Measurements from ENCODE around the gene HELZ.
"Not testable (repeated sequence)": the region's sequence is repeated elsewhere in the genome, so short reads cannot be mapped to it uniquely, and the experiment has no call there.

Gene HELZ

GRCh38 chr17:67049025-67049739 lies 195.8 kb downstream of the HELZ start:
- Mint-ChIP-seq H3K9me3 (peaks cover 19% of the 10 kb centered on the region), H3K27ac (no peak overlapping the region), H3K4me3 (no peak overlapping the region), H3K27me3 (ENCODE audit: low read depth) (peaks cover 3% of the 10 kb centered on the region), H3K4me1 (ENCODE audit: low read depth) (no peaks in the 10 kb centered on the region), H3K36me3 (ENCODE audit: low read depth) (no peaks in the 10 kb centered on the region)
- DNase-seq (ENCODE audit: low spot score) = no peak

- no peak overlapping the region for H3K27ac Mint-ChIP-seq
- no peaks in the 10 kb centered on the region for H3K36me3 Mint-ChIP-seq (ENCODE audit: low read depth)
- peaks cover 19% of the 10 kb centered on the region for H3K9me3 Mint-ChIP-seq
- no peak for DNase-seq (ENCODE audit: low spot score)
- H3K4me3 Mint-ChIP-seq = no peak overlapping the region
- H3K4me1 Mint-ChIP-seq (ENCODE audit: low read depth) = no peaks in the 10 kb centered on the region
- H3K27me3 Mint-ChIP-seq (ENCODE audit: low read depth) = peaks cover 3% of the 10 kb centered on the region
Measured at GRCh38 chr17:67047382-67047781, 197.6 kb downstream of the HELZ start.

- Mint-ChIP-seq H3K4me3 (no peak overlapping the region), H3K27ac (no peak overlapping the region), H3K9me3 (peaks cover 19% of the 10 kb centered on the region), H3K36me3 (ENCODE audit: low read depth) (no peaks in the 10 kb centered on the region), H3K27me3 (ENCODE audit: low read depth) (peaks cover 3% of the 10 kb centered on the region), H3K4me1 (ENCODE audit: low read depth) (no peaks in the 10 kb centered on the region)
- DNase-seq (ENCODE audit: low spot score) = no peak
Measured at GRCh38 chr17:67046398-67046797, 198.6 kb downstream of the HELZ start.

GRCh38 chr17:67044940-67045339 lies 200.1 kb downstream of the HELZ start:
- peaks cover 3% of the 10 kb centered on the region for H3K27me3 Mint-ChIP-seq (ENCODE audit: low read depth)
- peaks cover 19% of the 10 kb centered on the region for H3K9me3 Mint-ChIP-seq
- no peaks in the 10 kb centered on the region for H3K4me1 Mint-ChIP-seq (ENCODE audit: low read depth)
- H3K27ac Mint-ChIP-seq = no peak overlapping the region
- H3K4me3 Mint-ChIP-seq = no peak overlapping the region
- H3K36me3 Mint-ChIP-seq (ENCODE audit: low read depth) = no peaks in the 10 kb centered on the region
- DNase-seq (ENCODE audit: low spot score) = no peak

- Mint-ChIP-seq H3K36me3 (ENCODE audit: low read depth) (no peaks in the 10 kb centered on the region), H3K4me1 (ENCODE audit: low read depth) (no peaks in the 10 kb centered on the region), H3K4me3 (no peak within 1 kb of the TSS), H3K9me3 (peaks cover 15% of the 10 kb centered on the region), H3K27me3 (ENCODE audit: low read depth) (peaks cover 3% of the 10 kb centered on the region), H3K27ac (no peak within 1 kb of the TSS)
- no peak for DNase-seq (ENCODE audit: low spot score)
Measured at GRCh38 chr17:67044016-67044772, 200.8 kb downstream of the HELZ start, which contains the start of gene CACNG1. TSS of gene CACNG1 (plus strand) at chr17:67044554. CDS start at chr17:67044661, 107 bp downstream.

- no peaks in the 10 kb centered on the region for H3K4me1 Mint-ChIP-seq (ENCODE audit: low read depth)
- H3K27me3 Mint-ChIP-seq (ENCODE audit: low read depth) = peaks cover 6% of the 10 kb centered on the region
- peaks cover 6% of the 10 kb centered on the region for H3K9me3 Mint-ChIP-seq
- no peak overlapping the region for H3K27ac Mint-ChIP-seq
- no peaks in the 10 kb centered on the region for H3K36me3 Mint-ChIP-seq (ENCODE audit: low read depth)
- no peak overlapping the region for H3K4me3 Mint-ChIP-seq
- DNase-seq (ENCODE audit: low spot score) = no peak
Measured at GRCh38 chr17:67043283-67043682, 201.7 kb downstream of the HELZ start.

GRCh38 chr17:67041941-67042899 lies 202.8 kb downstream of the HELZ start:
- no peak overlapping the region for H3K27ac Mint-ChIP-seq
- no peak for DNase-seq (ENCODE audit: low spot score)
- H3K4me3 Mint-ChIP-seq = no peak overlapping the region
- H3K9me3 Mint-ChIP-seq = no peaks in the 10 kb centered on the region
- no peaks in the 10 kb centered on the region for H3K4me1 Mint-ChIP-seq (ENCODE audit: low read depth)
- peaks cover 3% of the 10 kb centered on the region for H3K27me3 Mint-ChIP-seq (ENCODE audit: low read depth)
- no peaks in the 10 kb centered on the region for H3K36me3 Mint-ChIP-seq (ENCODE audit: low read depth)

GRCh38 chr17:67041531-67041930 lies 203.5 kb downstream of the HELZ start:
- H3K27ac Mint-ChIP-seq = no peak overlapping the region
- no peak for DNase-seq (ENCODE audit: low spot score)
- H3K9me3 Mint-ChIP-seq = no peaks in the 10 kb centered on the region
- no peak overlapping the region for H3K4me3 Mint-ChIP-seq
- H3K27me3 Mint-ChIP-seq (ENCODE audit: low read depth) = peaks cover 3% of the 10 kb centered on the region
- H3K36me3 Mint-ChIP-seq (ENCODE audit: low read depth) = no peaks in the 10 kb centered on the region
- H3K4me1 Mint-ChIP-seq (ENCODE audit: low read depth) = no peaks in the 10 kb centered on the region

GRCh38 chr17:67041119-67041518 lies 203.9 kb downstream of the HELZ start:
- H3K27me3 Mint-ChIP-seq (ENCODE audit: low read depth); DNase-seq (ENCODE audit: low spot score); H3K36me3 Mint-ChIP-seq (ENCODE audit: low read depth); H3K9me3 Mint-ChIP-seq; H3K27ac Mint-ChIP-seq; H3K4me1 Mint-ChIP-seq (ENCODE audit: low read depth); H3K4me3 Mint-ChIP-seq: not testable (repeated sequence)

GRCh38 chr17:67040652-67041051 lies 204.3 kb downstream of the HELZ start:
- no peak overlapping the region for H3K4me3 Mint-ChIP-seq
- H3K4me1 Mint-ChIP-seq (ENCODE audit: low read depth) = no peaks in the 10 kb centered on the region
- no peaks in the 10 kb centered on the region for H3K9me3 Mint-ChIP-seq
- no peaks in the 10 kb centered on the region for H3K36me3 Mint-ChIP-seq (ENCODE audit: low read depth)
- DNase-seq (ENCODE audit: low spot score) = no peak
- no peak overlapping the region for H3K27ac Mint-ChIP-seq
- H3K27me3 Mint-ChIP-seq (ENCODE audit: low read depth) = peaks cover 3% of the 10 kb centered on the region

- no peak overlapping the region for H3K4me3 Mint-ChIP-seq
Measured at GRCh38 chr17:67038861-67039365, 206.1 kb downstream of the HELZ start.

GRCh38 chr17:67035131-67036083 lies 209.6 kb downstream of the HELZ start:
- no peak overlapping the region for H3K4me3 Mint-ChIP-seq
- H3K36me3 Mint-ChIP-seq (ENCODE audit: low read depth) = no peaks in the 10 kb centered on the region
- DNase-seq (ENCODE audit: low spot score) = no peak
- no peak overlapping the region for H3K27ac Mint-ChIP-seq
- H3K4me1 Mint-ChIP-seq (ENCODE audit: low read depth) = no peaks in the 10 kb centered on the region
- H3K9me3 Mint-ChIP-seq = no peaks in the 10 kb centered on the region
- peaks cover 3% of the 10 kb centered on the region for H3K27me3 Mint-ChIP-seq (ENCODE audit: low read depth)

More at GRCh38 chr17:67038861-67039365, 206.1 kb downstream of the HELZ start:
- no peaks in the 10 kb centered on the region for H3K9me3 Mint-ChIP-seq
- no peaks in the 10 kb centered on the region for H3K36me3 Mint-ChIP-seq (ENCODE audit: low read depth)
- no peak for DNase-seq (ENCODE audit: low spot score)
- peaks cover 3% of the 10 kb centered on the region for H3K27me3 Mint-ChIP-seq (ENCODE audit: low read depth)
- H3K4me1 Mint-ChIP-seq (ENCODE audit: low read depth) = no peaks in the 10 kb centered on the region
- H3K27ac Mint-ChIP-seq = no peak overlapping the region

GRCh38 chr17:67033613-67034012 lies 211.4 kb downstream of the HELZ start:
- no peaks in the 10 kb centered on the region for H3K36me3 Mint-ChIP-seq (ENCODE audit: low read depth)

More at GRCh38 chr17:67033613-67034012, 211.4 kb downstream of the HELZ start:
- no peak overlapping the region for H3K4me3 Mint-ChIP-seq
- no peak overlapping the region for H3K27ac Mint-ChIP-seq
- DNase-seq (ENCODE audit: low spot score) = no peak
- H3K9me3 Mint-ChIP-seq = no peaks in the 10 kb centered on the region
- no peaks in the 10 kb centered on the region for H3K4me1 Mint-ChIP-seq (ENCODE audit: low read depth)
- H3K27me3 Mint-ChIP-seq (ENCODE audit: low read depth) = peaks cover 3% of the 10 kb centered on the region
